GM19043 (cell line): Measurements from ENCODE around the gene SLCO3A1.

ENCODE experiments used
- ATAC-seq: cut with Tn5 transposase; IDR thresholded peaks from one replicate; pipeline ENCODE4 v1.9.1; 2021; ENCODE audit warnings: low read depth; ENCODE audit not compliant: unreplicated experiment

SLCO3A1 gene

DNA sequence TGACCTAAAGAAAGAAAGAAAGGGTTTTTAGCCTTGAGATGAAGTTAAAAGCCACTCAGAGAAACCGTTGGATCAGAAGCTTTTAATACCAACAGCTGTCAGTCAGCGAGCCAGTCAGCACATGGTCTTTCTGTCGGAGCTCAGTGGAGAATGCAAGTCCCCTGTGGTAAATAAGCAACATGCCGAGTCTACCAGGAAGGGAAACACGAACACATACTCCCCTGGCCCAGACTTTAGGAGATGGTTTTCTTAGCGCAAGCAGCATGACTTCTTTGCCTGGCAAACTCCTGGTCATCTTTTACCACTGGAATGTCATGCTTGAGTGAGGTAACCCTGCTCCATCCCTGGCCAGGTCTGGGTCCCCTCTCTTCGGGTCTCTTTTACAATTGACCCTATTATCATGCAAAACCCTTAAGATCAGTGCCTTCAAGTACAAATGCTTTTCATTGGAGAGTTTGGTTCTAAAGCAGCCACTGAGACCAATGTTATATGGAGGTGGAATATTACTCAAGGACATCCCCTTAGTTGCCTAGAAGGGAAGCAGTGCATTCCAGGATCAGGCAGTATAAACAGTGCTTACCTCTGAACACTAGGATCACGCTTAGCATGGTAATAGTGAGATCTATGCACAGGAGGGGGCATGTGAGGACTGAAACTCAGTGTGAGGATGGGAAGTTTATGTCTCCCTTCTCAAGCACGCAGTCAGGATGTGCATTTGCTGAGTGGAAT, 28.2 kb downstream of the SLCO3A1 start:
- ATAC-seq: no peak

DNA sequence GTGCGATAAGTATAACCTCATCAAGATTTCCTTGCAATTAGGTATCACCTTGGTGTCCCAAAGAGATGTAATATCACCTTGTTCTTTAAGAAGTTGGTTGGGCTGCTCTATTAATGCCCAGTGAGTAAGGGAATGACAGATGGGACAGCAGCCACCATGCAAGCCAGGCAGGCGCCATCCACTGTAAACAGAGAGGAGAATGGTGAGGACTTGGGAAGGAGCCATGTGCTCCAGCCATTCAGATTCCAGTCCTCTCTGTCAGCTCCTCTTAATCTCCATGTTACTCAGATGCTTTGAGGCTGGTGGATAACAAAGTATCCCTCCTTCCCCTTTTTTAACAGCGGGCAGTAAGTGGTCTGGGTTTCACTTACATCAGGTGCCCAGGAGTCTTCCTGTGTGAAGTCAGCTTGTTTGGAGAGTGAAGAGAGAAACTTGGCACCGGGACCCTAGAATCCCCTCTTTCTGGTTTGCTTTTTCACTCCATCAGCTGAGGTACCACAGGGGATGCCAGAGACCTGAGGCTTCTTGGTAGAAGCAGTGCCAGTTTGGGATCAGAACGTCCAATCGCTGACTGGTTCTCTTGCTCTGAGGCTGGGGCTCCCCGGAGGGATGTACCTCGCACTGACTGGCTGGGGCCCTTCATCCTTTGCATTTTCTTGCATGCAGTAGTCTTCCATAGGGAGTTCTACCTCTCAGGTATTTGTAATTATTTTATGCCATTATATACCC, 29.5 kb downstream of the SLCO3A1 start:
- ATAC-seq: no peak

DNA sequence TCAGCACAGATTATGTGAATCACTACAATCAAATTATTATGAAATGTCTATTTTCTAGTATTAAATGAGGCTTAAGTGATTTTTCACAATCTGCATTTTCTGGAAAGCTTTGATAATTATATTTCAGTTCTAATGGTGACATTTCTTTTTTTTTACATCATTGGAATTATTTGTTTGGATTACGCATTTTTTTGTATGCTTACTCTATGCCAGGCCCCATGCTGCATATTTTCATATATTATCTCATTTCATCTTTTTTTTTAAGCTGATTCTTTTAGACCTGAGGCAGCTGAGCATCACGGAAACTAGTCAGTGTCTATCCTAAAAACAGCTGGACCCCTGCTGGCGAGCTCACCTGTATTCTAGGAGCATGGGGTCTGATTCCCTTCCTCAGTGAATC, 31.1 kb downstream of the SLCO3A1 start:
- ATAC-seq: no peak

DNA sequence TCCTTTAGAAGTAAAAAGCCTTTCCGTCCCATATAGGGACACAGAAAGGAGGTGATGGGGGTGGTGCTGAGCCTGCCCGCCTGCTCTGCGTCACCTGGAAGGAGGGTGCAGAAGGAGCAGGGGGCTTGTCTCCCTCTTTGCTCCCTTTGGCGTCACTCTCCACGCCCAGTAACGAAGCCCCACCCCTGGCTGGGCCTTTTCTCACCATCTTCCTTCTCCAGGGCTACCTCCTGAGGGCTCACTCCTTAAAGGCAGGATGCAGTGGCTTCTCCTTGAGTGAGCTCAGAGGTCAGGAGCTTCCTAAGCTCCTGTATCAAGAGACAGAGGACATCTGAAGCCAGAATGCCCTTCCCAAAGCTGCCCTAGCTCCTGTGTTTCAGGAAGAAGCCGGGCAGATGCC, 31.5 kb downstream of the SLCO3A1 start:
- ATAC-seq: no peak

DNA sequence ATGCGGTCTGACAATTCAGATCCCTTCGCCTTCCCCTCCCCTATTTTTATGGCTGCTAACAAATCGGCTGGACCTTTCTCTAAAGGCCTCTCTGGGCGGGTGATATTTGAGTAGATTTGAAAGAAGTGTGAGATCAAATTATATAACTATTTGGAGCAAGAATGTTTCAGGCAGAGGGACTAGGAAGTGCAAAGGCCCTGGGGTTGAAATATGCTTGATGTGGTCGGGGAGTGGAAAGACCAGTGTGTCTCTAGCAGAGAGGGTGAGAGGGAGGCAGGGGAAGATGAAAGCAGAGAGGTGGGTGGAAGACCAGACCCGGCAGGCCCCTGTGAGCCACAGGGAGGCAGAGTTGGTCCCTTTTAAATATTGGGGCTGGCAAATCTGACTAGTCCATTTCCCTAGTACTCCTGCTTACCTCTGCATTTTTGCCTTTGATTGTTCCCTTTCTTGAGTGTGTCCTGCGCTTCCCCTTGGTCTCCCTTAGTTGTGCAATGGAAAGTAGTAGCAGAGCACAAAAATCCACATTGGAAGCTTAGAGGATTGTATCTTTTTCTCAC, 32.3 kb downstream of the SLCO3A1 start:
- no peak for ATAC-seq

DNA sequence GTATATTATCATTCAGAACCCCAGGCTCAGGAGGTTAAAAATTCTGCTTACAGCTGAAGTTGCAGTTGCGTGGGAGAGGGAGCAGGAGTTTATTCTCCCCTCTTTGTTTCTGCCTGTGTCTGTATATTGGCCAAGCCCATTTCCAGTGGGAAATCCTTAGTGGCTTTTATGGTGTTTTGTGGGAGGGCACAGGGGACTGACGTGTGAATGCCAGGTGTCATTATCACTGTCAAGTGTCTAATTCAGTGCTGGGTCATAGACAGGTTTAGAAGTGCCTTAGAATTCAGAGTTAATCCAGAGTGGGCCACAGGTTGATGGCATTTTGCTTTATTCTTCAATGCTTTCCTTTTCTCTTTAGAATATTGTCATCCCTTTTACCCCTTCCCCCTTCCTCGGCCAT, 33.4 kb downstream of the SLCO3A1 start:
- no peak for ATAC-seq

DNA sequence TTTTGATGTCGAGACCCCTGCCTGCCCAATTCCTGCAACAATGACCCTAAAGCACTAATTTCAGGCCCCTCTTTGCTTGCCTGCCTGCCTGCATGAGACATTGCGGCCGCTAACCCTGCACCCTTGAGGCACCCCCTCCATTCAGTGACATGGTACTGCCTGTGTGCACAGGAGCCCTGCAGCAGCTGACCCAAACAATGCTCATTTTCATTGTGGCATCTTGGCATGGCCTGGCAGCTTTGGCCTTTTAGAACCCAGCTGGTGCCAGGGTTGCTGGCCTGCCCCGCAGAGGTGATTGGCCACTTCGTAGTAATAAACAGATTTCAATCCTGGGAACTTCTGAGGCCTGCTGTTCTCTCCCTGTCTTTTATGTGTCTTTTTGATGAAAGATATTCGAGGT, 33.8 kb downstream of the SLCO3A1 start:
- no peak for ATAC-seq

DNA sequence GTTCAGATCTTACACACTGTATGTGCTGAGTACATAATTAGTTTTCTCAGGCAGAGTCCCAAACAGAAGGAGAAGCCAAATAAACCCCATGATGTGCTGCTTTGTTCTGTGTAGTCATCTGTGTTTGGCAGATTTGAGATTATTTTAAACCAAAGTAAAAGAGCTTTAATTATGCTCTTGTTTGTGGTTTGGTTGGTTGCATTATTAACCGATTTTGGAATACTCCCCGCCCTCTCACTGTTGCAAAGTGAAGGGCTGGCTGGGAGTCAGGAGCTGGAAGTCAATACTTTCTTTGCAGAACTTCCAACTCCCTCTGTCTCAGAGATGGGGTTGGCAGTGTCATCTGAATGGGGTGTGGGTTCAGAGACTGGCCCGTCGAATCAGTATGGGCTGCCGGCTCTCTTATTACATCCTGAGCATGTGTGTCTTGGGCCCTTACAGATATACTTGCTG, 34.4 kb downstream of the SLCO3A1 start:
- no peak for ATAC-seq

DNA sequence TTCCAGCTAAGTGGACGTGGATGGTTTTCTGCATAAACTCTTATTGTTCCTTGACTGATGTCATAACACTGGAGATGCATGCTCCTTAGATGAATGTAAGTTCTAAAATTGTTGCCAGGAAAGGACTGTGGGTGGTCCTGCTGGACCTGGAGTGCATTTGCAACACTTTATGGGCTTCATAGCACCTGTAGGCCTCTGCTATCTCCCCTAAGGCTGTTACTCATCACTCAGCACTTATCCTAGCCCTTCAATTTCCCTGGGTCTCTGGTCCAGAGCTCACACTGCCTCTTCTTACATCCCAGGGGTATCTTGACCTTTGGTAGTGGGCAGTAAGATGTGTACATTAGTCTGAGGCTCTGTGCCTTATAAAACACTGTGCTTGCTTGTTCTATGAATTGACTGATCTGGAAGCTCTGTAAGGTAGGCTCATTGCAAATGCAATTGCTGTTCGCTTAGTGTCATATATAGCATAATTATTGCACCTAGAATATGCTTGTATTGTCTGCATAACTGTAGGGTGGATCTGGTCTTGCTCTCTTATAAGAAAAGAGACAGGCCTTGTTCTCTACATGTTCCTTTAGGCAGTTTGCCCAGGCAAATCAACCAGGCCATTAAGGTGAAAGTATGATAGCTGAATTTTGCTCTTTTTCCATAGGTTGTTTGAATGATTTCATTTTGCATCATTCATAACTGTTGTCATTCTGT, 35.8 kb downstream of the SLCO3A1 start:
- ATAC-seq: no peak

DNA sequence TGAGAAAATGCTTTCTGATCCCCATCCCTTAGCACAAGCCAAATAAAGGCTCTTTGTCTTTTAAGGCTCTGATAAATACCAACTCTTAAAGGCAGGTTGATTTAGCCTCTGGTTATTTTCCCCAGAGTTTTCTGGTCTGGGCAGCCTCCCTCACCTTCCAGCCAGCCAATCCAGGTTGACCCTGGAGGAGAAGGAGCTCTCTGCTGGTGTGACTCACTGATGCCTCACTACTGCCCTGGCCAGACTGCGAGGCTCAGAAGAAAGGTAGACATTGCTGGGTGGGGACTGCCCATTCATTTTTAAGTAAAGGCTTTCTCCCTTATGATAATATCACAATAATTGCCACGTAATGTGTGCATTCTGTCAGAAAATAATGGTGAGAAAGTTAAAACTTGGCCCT, 37.1 kb downstream of the SLCO3A1 start:
- no peak for ATAC-seq

DNA sequence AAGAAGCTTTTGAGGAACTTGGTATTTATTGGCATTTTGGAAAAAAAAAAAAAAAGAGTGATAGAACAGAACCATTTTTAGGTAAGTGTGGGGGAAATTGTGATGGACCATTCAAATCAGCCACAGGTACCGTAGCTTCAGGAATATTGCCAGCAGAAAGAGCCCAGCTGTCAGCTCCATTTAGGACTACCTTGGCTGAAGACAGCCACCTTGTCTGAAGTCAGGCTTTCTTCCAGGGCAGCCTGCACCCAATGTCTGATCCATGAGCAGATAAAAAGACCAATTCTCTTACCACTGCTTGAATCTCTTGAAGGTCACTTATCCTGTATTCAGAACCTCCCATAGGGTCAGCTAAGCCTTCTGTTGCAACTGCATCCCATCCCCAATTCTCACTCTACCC, 37.6 kb downstream of the SLCO3A1 start:
- no peak for ATAC-seq

DNA sequence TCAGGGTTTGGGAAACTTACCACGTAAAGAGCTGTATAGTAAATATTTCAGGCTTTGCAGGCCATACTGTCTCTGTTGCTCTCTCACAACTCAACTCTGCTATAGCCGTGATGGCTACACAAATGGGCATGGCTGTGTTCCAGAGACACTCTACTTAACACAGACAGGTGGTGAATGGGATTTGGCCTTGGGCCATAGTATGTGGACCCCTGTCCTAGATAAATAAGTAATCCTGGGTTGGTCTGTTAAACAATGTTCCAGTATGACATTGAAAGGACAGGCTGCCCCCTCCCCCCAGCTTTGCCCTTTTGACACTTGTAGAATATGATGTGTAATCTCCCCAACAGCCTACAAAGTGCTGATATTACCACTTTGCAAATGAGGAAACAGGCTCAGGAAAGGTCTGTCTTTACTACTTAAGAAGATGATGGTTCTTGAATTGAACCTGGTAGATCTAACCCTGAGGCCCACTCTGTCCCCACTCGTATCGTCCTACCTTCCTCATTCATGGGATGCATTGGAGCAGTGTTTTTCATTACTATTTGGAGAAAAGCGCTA, 38.4 kb downstream of the SLCO3A1 start:
- ATAC-seq: no peak

DNA sequence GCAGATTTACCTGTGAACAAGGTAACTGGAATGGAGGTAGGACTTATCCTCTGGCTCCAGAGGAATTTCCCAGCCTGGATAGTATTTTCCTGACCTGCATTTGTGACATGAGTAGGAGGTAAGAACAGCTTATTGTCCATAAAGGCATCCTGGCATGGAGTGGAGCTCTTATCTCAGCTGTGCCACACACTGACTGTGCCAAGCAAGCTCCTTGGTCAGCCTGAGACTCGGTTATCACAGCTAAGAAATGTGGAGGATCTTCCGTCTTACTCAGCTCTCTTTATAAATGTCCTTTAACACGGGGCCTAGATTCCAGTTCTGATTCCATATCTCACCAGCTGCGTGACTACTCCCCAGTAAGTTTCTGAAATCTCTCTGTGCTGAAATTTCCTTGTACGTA, 38.9 kb downstream of the SLCO3A1 start:
- no peak for ATAC-seq

DNA sequence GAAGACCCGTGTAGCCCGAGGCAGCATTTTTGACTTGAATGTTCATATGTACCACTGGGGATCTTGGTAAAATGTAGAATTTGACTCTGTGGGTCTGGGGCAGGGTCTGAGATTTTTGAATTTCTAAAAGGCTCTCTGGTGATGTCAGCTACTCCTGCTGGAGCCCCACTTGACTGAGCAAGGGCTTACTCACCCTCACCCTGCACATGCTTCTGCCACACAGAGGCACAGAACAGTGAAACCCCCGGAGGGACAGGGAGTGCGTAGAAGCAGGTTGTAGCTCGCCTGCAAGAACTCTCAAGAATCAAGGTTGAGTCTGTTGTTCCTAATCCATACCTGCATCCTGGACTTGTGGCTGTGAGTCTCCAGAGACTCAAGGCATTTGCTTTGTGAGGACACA, 41.1 kb downstream of the SLCO3A1 start:
- no peak for ATAC-seq

DNA sequence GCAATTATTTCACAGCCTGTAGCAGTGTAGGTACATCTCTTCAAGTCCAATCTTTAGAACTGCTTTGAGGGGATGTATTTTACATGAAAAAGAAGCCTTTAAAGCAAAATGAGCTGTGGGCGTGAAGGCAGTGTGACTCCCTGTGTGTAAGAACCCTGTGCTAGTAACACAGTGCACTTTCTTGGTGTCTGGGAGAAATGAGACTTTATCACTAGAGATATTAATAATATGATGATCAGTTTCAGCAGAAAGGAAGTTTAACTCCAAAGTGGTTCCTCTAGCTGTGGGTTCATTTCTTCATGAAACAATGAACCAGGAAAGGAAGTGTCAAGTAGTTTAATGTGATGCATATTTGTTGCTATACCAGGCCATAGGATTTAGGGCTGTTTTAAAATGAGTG, 41.5 kb downstream of the SLCO3A1 start:
- ATAC-seq: no peak

DNA sequence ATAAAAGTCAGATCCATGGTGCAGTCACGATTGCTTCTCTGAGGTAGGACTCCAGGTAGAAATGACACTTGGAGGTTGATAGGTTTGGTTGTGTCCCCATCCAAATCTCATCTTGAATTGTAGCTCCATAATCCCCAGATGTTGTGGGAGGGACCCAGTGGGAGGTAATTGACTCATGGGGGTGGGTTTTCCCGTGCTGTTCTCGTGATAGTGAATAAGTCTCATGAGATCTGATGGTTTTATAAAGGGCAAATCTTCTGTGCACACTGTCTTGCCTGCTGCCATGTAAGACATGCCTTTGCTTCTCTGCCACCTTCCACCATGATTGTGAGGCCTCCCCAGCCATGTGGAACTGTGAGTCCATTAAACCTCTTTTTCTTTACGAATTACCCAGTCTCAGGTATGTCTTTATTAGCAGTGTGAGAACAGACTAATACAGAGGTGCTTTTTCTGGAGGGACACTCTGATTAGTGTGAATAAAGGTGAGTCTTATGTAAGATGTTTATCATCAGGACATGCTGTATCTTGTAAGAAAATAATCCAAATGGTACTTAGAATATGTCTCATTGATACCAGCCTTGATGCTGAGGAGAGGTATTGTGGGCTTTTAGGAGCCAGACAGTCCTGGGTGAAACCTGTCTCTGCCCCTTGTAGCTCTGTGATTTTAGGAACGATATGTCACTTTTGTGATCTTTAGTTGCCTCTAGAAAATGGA, 43.0 kb downstream of the SLCO3A1 start:
- no peak for ATAC-seq

DNA sequence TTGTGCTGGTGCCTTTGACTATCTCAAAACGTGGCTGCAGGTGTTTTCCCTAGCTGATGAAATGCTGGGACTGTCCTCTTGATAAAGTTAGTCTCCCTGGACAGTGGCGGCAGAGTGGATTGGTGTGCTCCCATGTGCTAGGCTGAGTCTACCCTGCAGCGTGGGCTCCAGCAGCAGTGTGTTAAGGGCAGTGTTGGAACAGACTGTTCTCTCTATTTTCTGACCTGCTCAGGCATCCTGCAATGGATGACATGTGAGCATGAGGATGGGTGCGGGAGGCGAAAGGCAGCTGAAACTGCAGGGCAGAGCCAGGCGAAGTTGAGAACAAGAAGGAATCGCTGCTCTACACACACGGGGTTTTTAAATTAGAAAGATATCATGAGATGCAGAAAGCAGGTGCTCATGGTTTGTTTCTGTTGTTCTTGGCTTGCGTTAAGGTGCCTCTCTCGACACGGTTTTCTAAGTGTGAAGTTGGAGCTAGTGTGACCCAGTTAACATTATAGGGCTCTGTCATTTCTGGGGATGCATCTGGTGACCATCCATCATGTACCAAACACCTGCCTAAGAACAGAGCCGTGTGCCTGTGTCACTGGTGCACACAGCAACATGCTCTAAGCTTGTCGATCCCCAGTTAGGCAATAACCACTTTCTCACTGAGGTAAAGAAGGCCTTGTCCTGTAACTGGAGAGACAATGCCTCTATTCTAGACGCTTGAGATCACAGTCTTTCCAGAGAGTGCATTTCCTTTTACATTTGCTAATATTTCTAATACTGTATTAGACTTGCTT, 44.3 kb downstream of the SLCO3A1 start:
- no peak for ATAC-seq

DNA sequence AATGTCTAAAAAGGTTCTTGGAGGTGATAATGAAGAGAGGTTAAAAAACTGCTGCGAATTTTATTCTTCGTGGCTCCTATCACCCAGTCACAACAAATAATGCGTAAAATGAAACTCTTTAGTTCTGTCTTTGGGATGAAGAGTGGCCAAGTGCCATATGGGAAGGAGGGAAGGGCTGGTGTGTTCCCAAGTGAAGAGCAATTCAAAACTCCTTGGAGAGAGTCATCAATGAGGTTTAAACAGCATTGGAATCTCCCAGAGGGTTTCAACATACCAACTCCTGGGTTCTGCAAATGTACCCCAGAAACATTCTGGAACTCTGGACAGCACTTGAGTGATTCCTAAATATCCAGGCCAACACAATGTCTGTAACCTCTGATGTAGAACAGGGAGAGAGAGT, 45.3 kb downstream of the SLCO3A1 start:
- ATAC-seq: no peak

DNA sequence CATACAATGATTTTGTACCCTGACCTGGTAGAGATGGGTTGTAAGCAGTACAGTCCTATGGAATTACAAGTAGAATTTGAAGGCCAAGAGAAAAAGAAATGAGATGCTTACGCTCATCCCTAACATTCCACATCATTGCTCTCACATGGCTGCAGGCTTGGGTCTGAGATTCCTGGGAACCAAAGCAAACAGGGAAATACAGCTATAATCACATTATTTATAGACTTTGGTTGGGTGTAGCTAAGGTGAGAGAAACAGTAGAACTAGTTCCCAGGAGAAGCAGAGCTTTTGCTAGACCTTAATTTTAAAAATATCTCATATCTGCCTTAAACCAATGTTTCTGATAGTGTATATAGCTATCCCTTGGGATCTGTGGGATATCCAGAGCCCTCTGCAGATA, 51.4 kb downstream of the SLCO3A1 start:
- no peak for ATAC-seq

DNA sequence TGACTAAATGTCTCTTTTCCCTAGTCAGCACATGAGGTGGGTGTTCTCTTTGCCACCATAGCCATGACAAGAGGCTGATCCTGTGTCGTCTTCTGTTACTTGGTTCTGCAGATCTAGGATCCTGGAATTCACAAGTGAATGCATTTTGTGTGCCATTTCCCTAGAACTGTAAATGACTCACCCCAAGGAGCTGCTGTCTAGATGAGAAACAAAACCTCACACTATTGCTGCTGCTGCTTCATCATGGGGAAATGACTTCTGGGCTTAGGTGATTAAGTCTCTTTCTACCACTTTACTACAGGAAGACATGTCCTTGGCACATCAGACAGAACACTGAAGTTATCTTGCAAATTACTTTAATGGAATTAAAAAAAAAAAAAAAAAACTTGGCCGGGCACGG, 54.9 kb downstream of the SLCO3A1 start:
- no peak for ATAC-seq
